ENCODE measurements around the gene WASF2.
"Not testable (repeated sequence)": the region's sequence is repeated elsewhere in the genome, so short reads cannot be mapped to it uniquely, and the experiment has no call there.

The WASF2 gene

GRCh38 chr1:27521861-27522431, 32.0 kb upstream of the WASF2 start:
- DNase-seq (ENCODE audit: low read depth) = no peak

DNA sequence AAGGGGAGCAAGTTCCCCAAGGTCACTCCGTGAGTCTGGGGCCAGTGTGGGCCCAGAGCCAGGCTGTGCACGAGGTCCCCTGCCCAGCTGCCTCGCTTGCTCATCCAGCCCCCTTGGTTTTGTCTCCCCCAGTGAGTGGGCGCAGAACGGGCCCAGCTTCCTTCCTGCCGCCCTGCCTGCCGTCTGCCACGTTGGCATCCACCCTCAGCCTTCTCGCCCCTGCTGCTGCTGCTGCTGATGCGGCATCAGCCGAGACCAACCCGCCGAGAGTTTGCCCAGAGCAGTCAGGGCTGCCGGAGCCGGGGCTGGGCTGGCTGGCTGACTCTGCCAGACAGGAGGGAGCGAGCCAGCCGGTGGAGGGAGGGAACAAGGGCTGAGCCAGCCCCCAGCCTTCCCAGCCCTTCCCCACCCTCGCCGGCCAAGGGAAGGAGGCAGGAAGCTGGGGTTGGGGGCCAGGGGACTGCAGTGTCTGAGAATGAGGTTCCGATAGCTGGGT, 31.4 kb upstream of the WASF2 start:
- peak; percentile 32 for DNase-seq (ENCODE audit: low read depth)

DNA sequence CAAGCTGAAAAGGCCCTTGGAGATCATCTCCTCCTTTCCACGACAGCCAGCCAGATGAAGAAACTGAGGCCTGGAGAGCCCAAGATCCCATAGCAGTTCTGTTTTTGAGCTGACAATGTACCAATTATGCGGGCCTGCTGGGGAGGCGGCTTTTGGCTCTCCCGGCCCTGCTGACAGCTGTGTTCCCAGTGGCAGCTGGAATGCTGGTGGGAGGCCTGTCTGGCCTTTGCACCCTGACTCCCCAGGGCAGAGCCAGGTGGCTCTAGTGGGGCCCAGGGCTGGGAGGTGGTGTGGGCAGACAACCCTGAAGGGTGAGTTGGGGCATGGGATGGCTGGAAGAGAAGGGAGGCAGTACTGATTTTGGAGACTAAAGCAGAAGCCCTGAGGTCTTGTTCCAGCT, 30.7 kb upstream of the WASF2 start:
- no peak for DNase-seq (ENCODE audit: low read depth)

GRCh38 chr1:27519331-27520258, 29.6 kb upstream of the WASF2 start:
- DNase-seq (ENCODE audit: low read depth) = no peak

GRCh38 chr1:27518808-27519207, 28.8 kb upstream of the WASF2 start:
- DNase-seq (ENCODE audit: low read depth) = no peak

- DNase-seq (ENCODE audit: low read depth) = no peak
Observed at GRCh38 chr1:27517907-27518718, 28.1 kb upstream of the WASF2 start.

DNA sequence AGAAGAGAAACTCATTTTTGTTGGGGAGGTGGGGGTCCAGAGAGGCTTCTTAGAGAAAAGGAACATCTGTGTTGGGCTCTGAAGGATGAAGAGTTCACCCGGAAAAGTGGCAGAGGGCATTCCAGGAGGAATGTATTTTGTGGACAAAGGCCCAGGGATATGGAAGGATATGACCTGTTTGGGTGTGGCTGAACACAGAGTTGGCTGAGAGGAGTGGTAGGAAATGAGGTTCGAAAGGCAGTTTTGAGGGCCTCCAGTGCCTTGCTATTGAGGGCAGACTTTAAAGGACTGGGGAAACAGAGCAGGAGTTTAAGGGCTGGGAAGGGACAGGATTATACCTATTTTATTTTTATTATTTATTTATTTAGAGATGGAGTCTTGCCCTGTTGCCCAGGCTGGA, 27.3 kb upstream of the WASF2 start:
- DNase-seq (ENCODE audit: low read depth) = no peak

GRCh38 chr1:27515626-27516025, 25.7 kb upstream of the WASF2 start:
- DNase-seq (ENCODE audit: low read depth) = no peak

GRCh38 chr1:27513958-27514357, 24.0 kb upstream of the WASF2 start:
- DNase-seq (ENCODE audit: low read depth) = no peak

- DNase-seq (ENCODE audit: low read depth) = no peak
Observed at GRCh38 chr1:27513528-27513927, 23.6 kb upstream of the WASF2 start.

- no peak for DNase-seq (ENCODE audit: low read depth)
Observed at GRCh38 chr1:27509127-27510080, 19.4 kb upstream of the WASF2 start.

- DNase-seq (ENCODE audit: low read depth) = no peak
Observed at GRCh38 chr1:27507960-27508665, 18.1 kb upstream of the WASF2 start.

DNA sequence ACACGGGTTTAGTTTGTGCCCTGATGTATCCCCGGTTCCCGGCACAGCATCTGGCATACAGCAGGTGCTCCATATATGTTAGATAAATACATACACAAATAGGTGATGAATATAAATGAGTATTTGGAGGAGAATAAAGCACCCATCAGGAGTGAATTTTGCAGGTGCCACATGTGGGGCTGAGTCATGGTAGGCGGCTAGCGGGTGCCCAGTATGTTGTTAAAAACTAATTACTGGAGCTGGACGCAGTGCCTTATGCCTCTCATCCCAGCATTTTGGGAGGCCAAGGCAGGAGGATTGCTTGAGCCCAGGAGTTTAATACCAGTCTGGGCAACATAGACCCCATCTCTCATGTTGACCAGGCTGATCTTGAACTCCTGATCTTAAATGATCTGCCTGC, 16.7 kb upstream of the WASF2 start:
- no peak for DNase-seq (ENCODE audit: low read depth)

DNA sequence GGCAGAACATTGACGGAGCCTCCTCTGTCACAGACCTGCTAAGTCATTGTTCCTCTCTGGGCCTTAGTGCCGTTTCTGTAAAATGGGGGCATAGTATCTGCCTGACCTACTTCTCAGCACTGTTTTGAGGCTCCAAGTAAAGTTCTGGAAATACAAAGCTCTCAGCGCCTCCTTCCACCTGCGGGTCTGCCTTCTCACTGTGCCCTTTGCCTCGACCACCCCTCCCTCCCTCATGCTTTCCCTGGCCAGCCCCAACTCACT, 15.4 kb upstream of the WASF2 start:
- DNase-seq (ENCODE audit: low read depth) = no peak

GRCh38 chr1:27504588-27505419, 14.8 kb upstream of the WASF2 start:
- DNase-seq (ENCODE audit: low read depth) = no peak

- no peak for DNase-seq (ENCODE audit: low read depth)
Observed at GRCh38 chr1:27503844-27504587, 14.0 kb upstream of the WASF2 start.

GRCh38 chr1:27503033-27503432, 13.1 kb upstream of the WASF2 start:
- no peak for DNase-seq (ENCODE audit: low read depth)

GRCh38 chr1:27501159-27501558, 11.2 kb upstream of the WASF2 start:
- not testable (repeated sequence) for DNase-seq (ENCODE audit: low read depth)

- no peak for DNase-seq (ENCODE audit: low read depth)
Observed at GRCh38 chr1:27499142-27499541, 9.2 kb upstream of the WASF2 start.
